VCaP (cell line): ENCODE data around the gene DENND10.
"Not testable (repeated sequence)": the region's sequence is repeated elsewhere in the genome, so short reads cannot be mapped to it uniquely, and the experiment has no call there.

ENCODE experiments used
- H3K27ac ChIP-seq: fragments of 450-650 bp; 2 replicates; pipeline ENCODE4 v1.5.1; 2017
- CTCF ChIP-seq: fragments of 450-650 bp; conservative IDR thresholded peaks from 2 replicates; pipeline ENCODE4 v1.5.1; 2017; ENCODE audit warnings: mild to moderate bottlenecking, moderate library complexity

DENND10 gene

DNA sequence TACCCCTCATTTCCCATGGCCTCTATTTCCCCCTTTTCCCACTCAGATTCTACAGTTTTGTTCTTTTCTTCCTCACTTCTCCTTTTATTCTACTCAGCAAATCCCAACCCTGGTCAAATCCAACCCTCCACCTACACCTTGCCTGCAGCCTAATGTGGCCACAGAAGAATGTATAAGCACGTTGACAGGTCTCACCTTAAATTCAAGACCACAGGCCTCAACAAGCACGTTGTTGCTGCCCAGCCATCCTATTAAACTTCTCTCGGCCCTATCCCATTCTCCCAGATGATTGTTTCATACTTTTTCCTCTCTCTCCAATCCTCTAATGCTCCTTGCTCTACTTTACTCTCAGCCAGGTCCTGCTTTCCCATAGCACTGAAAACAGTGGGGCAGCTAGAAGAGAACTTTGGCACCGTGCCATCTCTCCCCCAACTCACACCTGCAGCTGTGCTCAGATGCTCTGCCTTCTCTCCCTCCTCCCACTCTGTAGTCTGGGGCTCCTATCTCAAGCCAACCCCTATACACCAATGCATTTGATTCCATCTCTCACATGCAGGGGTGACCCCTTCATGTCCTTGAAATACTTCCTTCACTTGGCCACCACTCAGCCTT, 16.5 kb upstream of the DENND10 start:
- H3K27ac ChIP-seq = no peak overlapping the region
- no peak for TF ChIP-seq CTCF

DNA sequence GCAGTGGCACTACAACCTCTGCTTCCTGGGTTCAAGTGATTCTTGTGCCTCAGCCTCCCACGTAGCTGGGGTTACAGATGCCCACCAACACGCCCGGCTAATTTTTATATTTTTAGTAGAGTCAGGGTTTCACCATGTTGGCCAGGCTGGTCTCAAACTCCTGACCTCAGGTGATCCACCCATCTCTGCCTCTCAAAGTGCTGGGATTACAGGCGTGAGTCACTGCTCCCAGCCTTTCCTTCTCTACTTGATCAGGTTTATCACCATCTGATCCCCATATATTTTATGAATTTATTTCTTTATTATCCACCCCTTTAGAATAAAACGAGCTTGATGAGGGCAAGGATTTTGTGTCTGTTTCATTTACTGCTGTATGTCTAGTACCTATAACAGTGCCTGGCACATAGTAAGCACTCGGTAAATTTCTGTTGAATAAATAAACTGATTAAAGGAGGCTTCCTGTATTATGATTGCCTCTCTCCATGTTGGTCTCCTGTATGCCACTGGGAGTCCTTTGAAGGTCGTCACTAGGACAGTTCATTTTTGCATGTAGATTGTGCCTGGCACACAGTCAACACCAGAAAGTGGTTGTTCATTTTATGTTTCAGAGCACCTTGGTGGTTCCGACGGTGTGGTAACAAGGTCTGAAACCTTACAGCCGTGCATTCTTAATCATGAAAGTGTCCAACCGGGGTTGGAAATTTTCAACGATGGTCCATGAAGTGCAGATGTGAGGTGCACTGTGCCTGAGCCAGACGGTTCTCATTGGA, 13.7 kb upstream of the DENND10 start:
- H3K27ac ChIP-seq = no peak overlapping the region
- no peak for TF ChIP-seq CTCF

DNA sequence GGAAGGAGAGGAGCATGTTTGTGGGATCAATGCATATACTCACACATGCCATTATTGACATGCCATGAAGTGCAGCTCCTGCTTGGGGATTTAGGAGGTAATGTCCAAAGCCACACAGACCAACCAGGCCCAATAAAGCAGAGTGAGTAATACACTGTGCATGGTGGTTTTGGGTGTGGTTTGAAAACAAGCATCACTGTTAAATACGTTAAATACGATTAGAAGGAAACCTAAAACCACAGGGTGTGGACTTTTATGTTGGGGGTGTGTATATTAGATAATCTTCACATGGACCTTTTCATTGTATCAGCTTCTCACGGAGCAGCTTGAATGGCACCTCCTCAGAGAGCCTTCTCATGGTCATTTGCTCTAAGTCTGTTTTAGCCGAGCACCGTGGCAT, 12.9 kb upstream of the DENND10 start:
- TF ChIP-seq CTCF = no peak
- H3K27ac ChIP-seq = no peak overlapping the region

DNA sequence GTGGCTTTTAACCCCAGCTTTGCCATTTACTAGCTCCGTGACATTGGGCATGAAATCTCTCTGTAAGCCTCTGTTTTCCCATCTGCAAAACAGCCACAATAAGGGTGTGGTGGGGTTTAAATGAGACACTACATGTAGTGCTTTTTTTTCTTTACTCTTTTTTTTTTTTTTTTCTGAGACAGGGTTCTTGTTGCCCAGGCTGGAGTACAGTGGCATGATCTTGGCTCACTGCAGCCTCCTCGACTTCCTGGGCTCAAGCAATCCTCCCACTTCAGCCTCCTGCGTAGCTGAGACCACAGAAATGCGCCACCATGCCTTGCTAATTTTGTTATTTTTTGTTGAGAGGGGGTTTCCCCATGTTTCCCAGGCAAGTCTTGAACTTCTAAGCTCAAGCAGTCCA, 8.3 kb upstream of the DENND10 start:
- H3K27ac ChIP-seq = no peak overlapping the region
- no peak for TF ChIP-seq CTCF

GRCh38 chr10:119096641-119097415, 7.1 kb upstream of the DENND10 start:
- H3K27ac ChIP-seq = not testable (repeated sequence)

DNA sequence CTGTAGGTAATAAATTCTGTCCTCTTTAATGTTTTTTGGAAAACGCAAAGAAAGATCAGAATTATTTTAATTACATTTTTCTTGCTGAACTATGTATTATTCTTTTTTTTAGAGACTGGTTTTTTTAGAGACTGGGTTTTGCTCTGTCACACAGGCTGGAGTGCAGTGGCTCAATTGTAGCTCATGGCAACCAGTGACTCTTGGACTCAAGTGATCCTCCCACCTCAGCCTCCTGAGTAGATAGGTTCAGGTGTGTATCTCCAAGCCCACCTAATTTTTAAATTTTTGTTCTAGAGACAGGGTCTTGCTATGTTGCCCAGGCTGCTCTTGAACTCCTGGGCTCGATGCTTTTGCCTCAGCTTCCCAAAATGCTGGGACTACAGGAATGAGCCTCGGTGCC, 5.3 kb upstream of the DENND10 start:
- no peak overlapping the region for H3K27ac ChIP-seq
- TF ChIP-seq CTCF = no peak

- H3K27ac ChIP-seq = peak overlapping the region; percentile 77
- TF ChIP-seq CTCF = no peak
Measured at GRCh38 chr10:119100434-119101238, 3.3 kb upstream of the DENND10 start.
